ENCODE results near the gene TBCE.
"Not testable (repeated sequence)": the region's sequence is repeated elsewhere in the genome, so short reads cannot be mapped to it uniquely, and the experiment has no call there.

Gene TBCE

GRCh38 chr1:235457856-235458255 is 90.6 kb downstream of the TBCE start:
- DNase-seq, result not testable (repeated sequence)

- no peak for DNase-seq
Observed at GRCh38 chr1:235460770-235461169, 93.5 kb downstream of the TBCE start.

- no peak for DNase-seq
Observed at GRCh38 chr1:235461954-235462353, 94.7 kb downstream of the TBCE start.

GRCh38 chr1:235462832-235463231 is 95.6 kb downstream of the TBCE start:
- DNase-seq, result not testable (repeated sequence)

GRCh38 chr1:235465066-235465465 is 97.8 kb downstream of the TBCE start:
- no peak for DNase-seq

GRCh38 chr1:235468004-235468403 is 100.8 kb downstream of the TBCE start:
- DNase-seq, result no peak

- no peak for DNase-seq
Observed at GRCh38 chr1:235468970-235469369, 101.7 kb downstream of the TBCE start.

- not testable (repeated sequence) for DNase-seq
Observed at GRCh38 chr1:235469897-235470296, 102.7 kb downstream of the TBCE start.

GRCh38 chr1:235470741-235471439 is 103.7 kb downstream of the TBCE start:
- no peak for DNase-seq

GRCh38 chr1:235473806-235474205 is 106.6 kb downstream of the TBCE start:
- DNase-seq, result no peak

- DNase-seq, result no peak
Observed at GRCh38 chr1:235483090-235483489, 115.9 kb downstream of the TBCE start.

- DNase-seq, result no peak
Observed at GRCh38 chr1:235485558-235485957, 118.3 kb downstream of the TBCE start.

GRCh38 chr1:235486321-235486720 is 119.1 kb downstream of the TBCE start:
- DNase-seq, result no peak

GRCh38 chr1:235491644-235492043 is 124.4 kb downstream of the TBCE start:
- no peak for DNase-seq

- no peak for DNase-seq
Observed at GRCh38 chr1:235494531-235494930, 127.3 kb downstream of the TBCE start.

- DNase-seq, result no peak
Observed at GRCh38 chr1:235495030-235495429, 127.8 kb downstream of the TBCE start.

- DNase-seq, result no peak
Observed at GRCh38 chr1:235495551-235495950, 128.3 kb downstream of the TBCE start.

- DNase-seq, result no peak
Observed at GRCh38 chr1:235500971-235501540, 133.8 kb downstream of the TBCE start.

Data from CD4-positive, alpha-beta T cell treated with Interleukin-17A for 1 hour (primary cell).